CD1c-positive myeloid dendritic cell (primary cell): ENCODE results near the gene CAMTA1.

Experiments
- DNase-seq: peaks from one replicate; pipeline ENCODE4 v3.0.0-alpha.2; 2016; ENCODE audit errors: extremely low spot score

The CAMTA1 gene

DNA sequence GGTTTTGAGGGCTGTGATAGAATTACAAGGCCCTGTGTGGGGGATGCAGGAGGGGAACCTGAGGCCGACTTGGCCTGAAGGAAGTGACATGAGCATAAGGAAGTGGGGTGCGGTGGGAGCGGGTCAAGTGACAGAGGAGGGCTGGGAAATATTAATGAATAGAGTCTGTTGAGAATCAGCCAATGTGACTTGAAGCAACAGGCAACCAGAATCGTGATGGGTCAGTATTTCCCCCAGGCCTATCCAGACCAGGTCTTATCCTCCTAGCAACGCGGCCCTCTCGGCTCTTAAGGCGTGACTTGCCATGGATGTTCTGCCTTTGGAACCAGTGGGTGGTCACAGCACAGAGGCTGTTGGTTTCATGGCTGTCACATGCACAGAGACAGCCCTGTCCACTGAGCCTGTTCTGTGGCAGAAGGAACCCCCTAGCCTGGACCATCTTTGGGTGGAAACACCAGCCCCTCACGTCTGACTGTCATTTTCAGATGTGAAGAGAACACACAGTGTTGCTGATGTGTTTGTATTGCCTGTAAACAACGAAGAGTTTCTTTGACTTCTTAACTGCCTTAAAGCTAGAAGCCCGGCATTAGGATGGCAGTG lies 468.8 kb downstream of the CAMTA1 start:
- no peak for DNase-seq

DNA sequence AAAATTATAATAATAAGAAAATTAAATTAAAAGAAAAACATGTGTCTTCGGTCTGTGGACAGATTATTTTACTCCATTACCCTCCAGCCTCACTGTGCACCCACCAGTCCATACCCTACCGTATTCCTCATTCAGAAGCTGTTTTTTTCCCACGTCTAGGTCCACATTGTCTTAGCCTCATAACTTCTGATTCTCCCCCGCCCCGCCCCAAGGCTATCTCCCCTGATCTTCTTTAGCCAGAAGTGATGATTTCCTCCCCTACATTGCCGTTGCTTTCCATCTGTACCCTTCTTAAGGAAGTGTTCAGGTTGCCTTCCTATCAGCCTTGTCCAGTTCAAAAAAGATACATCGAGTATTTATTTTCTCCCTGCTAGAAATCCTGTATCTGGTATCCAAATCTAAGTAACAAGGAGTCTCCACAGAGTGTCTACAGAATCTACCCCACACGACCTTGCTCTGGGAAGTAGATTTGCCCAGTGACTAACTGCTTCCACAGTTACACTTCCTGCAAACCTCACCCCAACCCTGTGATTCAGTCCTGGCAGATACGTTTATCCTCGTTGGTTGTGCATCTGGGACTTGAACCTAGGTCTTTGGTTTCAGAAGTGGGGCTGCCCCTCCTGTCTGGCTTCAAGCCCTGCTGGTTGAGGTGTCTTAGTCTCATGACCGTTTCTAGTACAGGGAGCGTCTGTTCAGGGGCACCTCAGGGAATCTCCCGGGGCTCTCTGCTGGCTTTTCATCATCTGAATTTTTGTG lies 470.2 kb downstream of the CAMTA1 start:
- no peak for DNase-seq

DNA sequence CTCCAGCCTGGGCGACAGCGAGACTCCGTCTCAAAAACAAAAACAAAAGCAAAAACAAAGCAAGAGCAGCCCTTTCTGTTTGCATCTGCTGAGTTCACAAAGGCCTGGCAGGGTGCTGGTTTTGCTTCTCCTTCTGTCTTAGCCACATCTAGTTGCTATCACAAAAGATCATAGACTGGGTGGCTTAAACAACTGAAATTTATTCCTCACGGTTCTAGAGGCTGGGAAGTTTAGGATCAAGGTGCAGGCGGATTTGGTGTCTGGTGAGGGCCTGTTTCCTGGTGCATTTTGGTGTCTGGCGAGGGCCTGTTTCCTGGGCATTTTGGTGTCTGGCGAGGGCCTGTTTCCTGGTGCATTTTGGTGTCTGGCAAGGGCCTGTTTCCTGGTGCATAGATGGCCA lies 471.3 kb downstream of the CAMTA1 start:
- DNase-seq: no peak

- DNase-seq: no peak
These were observed 472.0 kb downstream of the CAMTA1 start for GRCh38 chr1:7257225-7257624.

DNA sequence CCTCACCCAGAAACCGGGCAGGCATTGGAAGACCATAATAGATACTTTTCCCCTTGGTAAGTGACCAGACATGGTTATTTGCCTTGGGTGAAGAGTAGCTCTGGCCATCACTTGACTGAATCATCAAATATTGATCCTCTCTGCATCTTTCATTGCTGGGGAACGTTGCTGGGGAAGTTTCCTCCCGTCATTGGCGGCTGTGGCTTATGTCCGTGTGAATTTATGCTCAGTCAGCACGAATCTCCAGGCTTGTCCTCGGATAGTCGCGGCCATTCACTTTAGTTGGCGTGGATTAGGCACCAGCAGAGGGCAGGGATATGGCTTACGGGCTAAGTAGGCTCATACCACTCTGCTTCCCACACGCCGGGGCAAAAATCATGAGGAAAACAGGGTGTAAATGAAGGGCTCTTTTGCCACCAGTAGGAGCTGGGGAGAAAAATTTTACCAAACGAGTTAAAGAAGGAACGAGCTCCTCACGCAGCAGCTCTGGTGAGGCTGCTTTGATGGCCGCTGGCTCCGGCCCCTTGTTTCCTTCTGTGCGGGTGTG lies 473.4 kb downstream of the CAMTA1 start:
- DNase-seq: no peak

- DNase-seq: no peak
These were observed 474.7 kb downstream of the CAMTA1 start for GRCh38 chr1:7259955-7260354.

- DNase-seq: no peak
These were observed 476.2 kb downstream of the CAMTA1 start for GRCh38 chr1:7261490-7261889.

DNA sequence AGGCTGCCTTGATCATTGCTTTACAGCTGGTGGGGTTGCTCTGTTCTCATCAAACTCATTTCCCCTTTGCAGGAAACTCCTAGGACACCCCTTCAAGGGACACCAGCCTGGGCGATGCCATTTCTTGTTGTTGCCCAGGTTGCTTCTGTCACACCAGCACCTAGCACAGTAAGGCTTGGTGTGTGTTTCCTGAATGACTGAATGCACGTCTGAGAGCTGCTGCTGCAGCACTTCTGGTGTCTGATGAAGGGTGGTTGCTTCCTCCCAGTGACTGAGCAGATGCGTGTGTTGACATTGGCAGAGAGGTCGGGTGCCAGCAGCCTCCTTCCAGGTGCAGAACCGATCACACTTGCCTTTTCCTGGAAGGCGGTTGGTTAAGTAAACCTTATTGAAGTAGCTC lies 477.4 kb downstream of the CAMTA1 start:
- no peak for DNase-seq

GRCh38 chr1:7263021-7263960 lies 478.0 kb downstream of the CAMTA1 start:
- DNase-seq: no peak

DNA sequence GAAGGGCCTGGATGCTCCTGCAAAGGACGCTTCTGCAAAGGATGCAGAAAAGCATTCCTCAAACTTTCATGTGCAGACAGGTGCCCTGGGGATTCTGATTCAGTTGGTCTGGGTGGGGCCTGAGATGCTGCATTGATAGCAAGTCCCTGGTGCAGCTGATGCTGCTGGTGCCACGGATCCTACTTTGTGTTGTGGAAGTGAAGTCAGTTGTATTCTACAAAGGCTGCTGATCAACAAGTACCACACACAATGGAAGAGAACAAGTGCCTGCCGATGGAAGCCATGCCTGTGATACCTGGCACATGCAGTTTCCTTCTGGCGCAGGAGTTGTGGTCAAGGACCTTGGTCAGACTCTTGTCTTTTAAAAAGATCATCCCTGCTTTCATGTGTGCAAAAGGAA lies 478.8 kb downstream of the CAMTA1 start:
- DNase-seq: no peak

DNA sequence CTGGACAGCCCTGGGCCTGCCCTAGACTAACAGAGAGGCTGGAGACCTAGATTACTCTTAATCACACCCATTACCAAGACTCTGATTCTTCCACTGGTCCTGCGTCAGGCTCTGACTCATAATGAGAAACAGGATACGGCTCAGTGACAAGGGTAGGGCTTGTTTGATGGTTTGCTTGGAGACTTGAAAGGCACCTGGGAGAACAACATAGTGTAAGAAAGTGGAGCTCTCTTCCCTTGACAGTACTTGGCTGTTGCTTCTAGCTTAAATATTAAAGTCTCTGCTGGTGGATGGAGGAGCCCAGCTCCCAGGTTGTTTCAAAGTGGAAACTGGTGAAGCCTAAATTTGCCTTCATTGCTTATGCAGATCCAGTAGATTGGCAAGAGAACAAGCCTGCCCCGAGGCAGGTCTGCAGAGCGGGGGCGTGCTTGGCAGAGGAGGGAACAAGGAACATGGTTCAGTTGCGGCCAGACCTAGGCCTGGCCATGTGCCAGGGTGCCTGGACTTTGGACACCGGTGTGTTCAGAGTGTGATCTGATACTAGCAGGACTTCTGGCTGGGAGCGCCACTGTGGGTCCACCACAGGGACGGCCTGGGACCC lies 480.6 kb downstream of the CAMTA1 start:
- no peak for DNase-seq

DNA sequence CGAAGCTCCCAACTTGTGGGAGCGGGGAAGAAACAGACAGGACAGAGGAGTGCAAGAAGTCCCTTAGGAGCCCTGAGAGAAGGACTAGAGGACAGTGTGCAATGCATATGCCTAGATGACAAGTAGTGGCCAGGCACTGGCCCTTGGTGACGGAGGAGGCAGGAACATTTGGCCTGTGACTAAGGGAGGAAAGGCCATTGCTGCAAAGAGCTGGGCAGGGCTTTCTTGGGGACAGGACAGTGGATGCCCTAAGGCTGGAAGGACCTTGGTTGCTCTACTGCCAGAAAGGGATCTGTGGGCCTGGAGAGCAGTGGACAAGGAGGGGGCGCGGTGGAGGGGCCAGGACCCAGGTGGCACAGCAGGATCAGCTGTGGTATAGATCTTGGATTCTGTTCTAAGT lies 481.3 kb downstream of the CAMTA1 start:
- DNase-seq: no peak

GRCh38 chr1:7267493-7267892 lies 482.2 kb downstream of the CAMTA1 start:
- DNase-seq: no peak

- no peak for DNase-seq
These were observed 483.7 kb downstream of the CAMTA1 start for GRCh38 chr1:7268983-7269382.

- DNase-seq: no peak
These were observed 484.3 kb downstream of the CAMTA1 start for GRCh38 chr1:7269525-7269924.

- no peak for DNase-seq
These were observed 489.0 kb downstream of the CAMTA1 start for GRCh38 chr1:7274256-7274655.

GRCh38 chr1:7278045-7278444 lies 492.8 kb downstream of the CAMTA1 start:
- DNase-seq: no peak

GRCh38 chr1:7278827-7279765 lies 493.8 kb downstream of the CAMTA1 start:
- DNase-seq: no peak

DNA sequence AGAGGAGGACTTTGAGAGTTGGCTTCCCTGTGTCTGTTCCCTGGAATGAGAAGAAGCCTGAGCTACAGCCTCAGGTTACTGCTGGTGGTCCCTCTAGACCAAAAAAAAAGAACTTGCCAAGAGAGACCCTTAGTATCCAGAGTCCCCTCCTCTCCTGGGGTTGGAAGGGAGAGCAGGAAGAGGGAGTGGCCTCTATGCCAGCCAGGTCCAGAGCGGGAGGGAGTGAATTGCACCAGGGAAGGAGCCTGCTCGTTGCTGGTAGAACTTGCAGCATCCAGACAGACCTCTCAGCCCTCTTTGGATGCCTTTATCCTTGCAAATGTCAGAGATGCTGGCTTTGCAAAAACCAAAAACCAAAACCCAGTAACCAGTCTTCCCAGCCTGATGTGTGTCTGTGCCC lies 494.5 kb downstream of the CAMTA1 start:
- DNase-seq: no peak

DNA sequence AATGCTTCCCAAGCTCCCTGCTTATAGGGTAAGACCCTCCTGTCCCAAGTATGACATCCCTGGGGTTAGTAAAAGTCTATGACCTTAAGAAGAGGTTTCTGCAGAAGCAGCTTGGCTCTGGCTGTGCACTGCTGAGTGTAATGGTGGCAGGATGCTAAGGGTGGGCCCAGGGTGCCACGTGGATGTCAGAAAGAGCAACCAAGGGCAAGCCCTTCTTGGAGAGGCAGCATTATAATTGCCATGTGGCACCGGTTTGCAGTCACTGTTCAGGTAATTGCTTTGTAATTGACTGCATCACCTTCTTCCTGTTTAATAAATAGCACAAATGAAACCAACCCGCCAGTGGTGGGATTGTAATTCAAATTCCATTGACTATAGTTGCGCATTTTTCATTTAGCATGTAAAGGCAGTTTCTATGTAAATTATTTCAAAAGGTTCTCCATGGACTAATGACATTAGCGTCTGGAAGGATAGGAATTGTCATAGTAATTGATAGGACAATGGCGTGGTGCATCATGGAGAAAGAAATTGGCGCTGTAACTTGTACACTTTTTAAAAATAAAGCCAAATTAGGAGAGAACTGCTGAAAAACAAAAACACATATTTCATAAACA lies 495.2 kb downstream of the CAMTA1 start:
- DNase-seq: no peak
